Gastrocnemius medialis (tissue), 4 donors: Measurements from ENCODE around the gene UBE3C.

Source experiments
- CTCF ChIP-seq, 5 experiments: fragments of 450-650 bp in 3 of 5; fragments of 200-600 bp in 2 of 5; sonication (generic) in 2 of 5; IDR thresholded peaks in 4 of 5; conservative IDR thresholded peaks in 1 of 5; 1 replicate in 4 of 5; 2 replicates in 1 of 5; pipeline ENCODE4 v1.5.1; 2016 to 2019; ENCODE audit warnings: antibody characterized with exemption in 5 of 5, mild to moderate bottlenecking in 3 of 5, moderate library complexity in 3 of 5
- POLR2A ChIP-seq, 2 donors: fragments of 450-650 bp; IDR thresholded peaks; one replicate each; pipeline ENCODE4 v1.6.1; 2017; ENCODE audit warnings: antibody characterized with exemption in 2 of 2, mild to moderate bottlenecking in 2 of 2, moderate library complexity in 2 of 2

DNA sequence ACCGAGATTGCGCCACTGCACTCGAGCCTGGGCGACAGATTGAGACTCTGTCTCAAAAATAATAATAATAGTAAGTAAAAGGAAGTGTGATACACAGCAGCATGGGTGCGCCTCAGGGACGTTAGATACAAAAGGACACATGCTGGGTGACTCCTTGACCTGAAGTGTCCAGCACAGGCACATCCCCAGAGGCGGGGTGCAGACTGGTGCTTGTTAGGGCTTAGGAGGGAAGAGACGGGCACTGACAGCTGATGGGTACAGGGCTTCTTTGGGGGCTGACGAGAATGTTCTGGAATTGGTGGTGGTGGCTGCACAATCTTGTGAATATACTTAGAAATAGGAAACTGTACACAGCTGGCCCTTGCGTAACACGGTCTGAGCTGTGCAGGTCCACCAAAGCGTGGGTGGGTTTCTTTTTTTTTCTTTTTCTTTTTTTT, 136.3 kb downstream of the UBE3C start:
- TF ChIP-seq CTCF (IDR thresholded peaks at IDR 0.05 in 4 of 5, conservative IDR thresholded peaks at IDR 0.05 in 1 of 5) (no peak), POLR2A (IDR thresholded peaks at IDR 0.05) (no peak)
